ENCODE results near the gene PRSS58.

DNA sequence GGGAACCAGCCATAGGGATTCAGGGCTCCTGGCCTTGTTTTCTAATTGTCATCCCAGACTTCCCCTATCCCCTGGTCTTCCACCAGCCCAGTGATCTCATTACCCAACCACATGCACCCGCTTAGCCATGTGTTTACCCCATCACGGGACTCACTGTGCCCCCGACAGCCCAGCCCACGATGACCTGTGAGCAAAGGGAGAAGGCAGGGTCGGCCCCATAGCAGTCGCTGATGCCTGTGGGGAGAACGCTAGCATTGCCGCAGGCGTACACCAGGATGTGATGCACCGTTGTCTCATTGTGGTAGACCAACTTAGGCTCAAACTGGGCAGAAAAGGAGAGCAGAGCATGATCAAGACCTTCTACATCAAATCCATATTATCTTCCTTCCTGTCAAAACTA is 14.0 kb downstream of the PRSS58 start:
- TF ChIP-seq, protein P1, sequence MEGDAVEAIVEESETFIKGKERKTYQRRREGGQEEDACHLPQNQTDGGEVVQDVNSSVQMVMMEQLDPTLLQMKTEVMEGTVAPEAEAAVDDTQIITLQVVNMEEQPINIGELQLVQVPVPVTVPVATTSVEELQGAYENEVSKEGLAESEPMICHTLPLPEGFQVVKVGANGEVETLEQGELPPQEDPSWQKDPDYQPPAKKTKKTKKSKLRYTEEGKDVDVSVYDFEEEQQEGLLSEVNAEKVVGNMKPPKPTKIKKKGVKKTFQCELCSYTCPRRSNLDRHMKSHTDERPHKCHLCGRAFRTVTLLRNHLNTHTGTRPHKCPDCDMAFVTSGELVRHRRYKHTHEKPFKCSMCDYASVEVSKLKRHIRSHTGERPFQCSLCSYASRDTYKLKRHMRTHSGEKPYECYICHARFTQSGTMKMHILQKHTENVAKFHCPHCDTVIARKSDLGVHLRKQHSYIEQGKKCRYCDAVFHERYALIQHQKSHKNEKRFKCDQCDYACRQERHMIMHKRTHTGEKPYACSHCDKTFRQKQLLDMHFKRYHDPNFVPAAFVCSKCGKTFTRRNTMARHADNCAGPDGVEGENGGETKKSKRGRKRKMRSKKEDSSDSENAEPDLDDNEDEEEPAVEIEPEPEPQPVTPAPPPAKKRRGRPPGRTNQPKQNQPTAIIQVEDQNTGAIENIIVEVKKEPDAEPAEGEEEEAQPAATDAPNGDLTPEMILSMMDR (IDR thresholded peaks at IDR 0.05): no peak
- no peak for TF ChIP-seq POLR2A (IDR thresholded peaks at IDR 0.05)

All from right lobe of liver (tissue), 4 donors.